GM12878 (cell line): ENCODE data around the gene SPIRE2. TPM values are rescaled to one million over a fixed set of nuclear protein-coding genes. Genes with fewer than 3 reads are reported as not detected.
A peak's percentile ranks its signal among the peaks of the same experiment; 100 is the strongest.

Experiments
- CBX5 ChIP-seq: sonication (generic); IDR thresholded peaks from 2 replicates; pipeline ENCODE4 v1.6.1; 2016; ENCODE audit warnings: low read depth, moderate library complexity, mild to moderate bottlenecking, inconsistent platforms
- DPF2 ChIP-seq: fragments of 450-650 bp; IDR thresholded peaks from 2 replicates; pipeline ENCODE4 v1.6.1; 2017; ENCODE audit warnings: mild to moderate bottlenecking
- IRF4 ChIP-seq: IDR thresholded peaks from 2 replicates; pipeline ENCODE4 v1.6.1; 2011; ENCODE audit warnings: low read depth, low read length
- NFYA ChIP-seq: IDR thresholded peaks from 2 replicates; pipeline ENCODE4 v1.6.1; 2011; ENCODE audit warnings: low read depth, mild to moderate bottlenecking, low read length, improper control_type of control experiment, borderline replicate concordance
- PKNOX1 ChIP-seq: fragments of 450-650 bp; IDR thresholded peaks from 2 replicates; pipeline ENCODE4 v1.6.1; 2016; ENCODE audit warnings: mild to moderate bottlenecking
- SIN3A ChIP-seq: IDR thresholded peaks from 2 replicates; pipeline ENCODE4 v1.6.1; 2012; ENCODE audit warnings: low read depth, low read length, improper control_type of control experiment
- SMC3 ChIP-seq: IDR thresholded peaks from 2 replicates; pipeline ENCODE4 v1.6.1; 2011; ENCODE audit warnings: low read length, improper control_type of control experiment, borderline replicate concordance
- TARDBP ChIP-seq: IDR thresholded peaks from 2 replicates; pipeline ENCODE4 v1.6.1; 2016; ENCODE audit warnings: borderline replicate concordance
- ZNF217 ChIP-seq: fragments of 450-650 bp; IDR thresholded peaks from 2 replicates; pipeline ENCODE4 v1.6.1; 2017; ENCODE audit warnings: antibody characterized with exemption, mild to moderate bottlenecking
- ZNF622 ChIP-seq: fragments of 450-650 bp; IDR thresholded peaks from 2 replicates; pipeline ENCODE4 v1.6.1; 2017; ENCODE audit warnings: mild to moderate bottlenecking, inconsistent platforms
- polyA plus RNA-seq, 11 experiments: library from polyadenylated mRNA; depleted of rRNA in 4 of 11; unstranded in 6 of 11; stranded (reverse) in 5 of 11; fragments of >200 nt; fragmentation: Nextera tagmentation in 4 of 11; fragmentation: Illumina TruSeq in 1 of 11; extraction: Ambion mirVana in 4 of 11; extraction: Trizol in 1 of 11; gene quantifications; 1 replicate in 1 of 11; 2 replicates in 10 of 11; pipeline versions ENCODE4 v1.2.1 to v1.2.3, GENCODE V29; 2011 to 2016; ENCODE audit warnings: inconsistent platforms in 2 of 11, missing spikeins in 2 of 11, low read depth in 1 of 11
- total RNA-seq, 4 experiments: library from RNA; depleted of rRNA in 3 of 4; stranded (reverse); fragments of >200 nt in 3 of 4; fragmentation: Illumina TruSeq in 1 of 4; extraction: Trizol in 1 of 4; gene quantifications; 2 replicates each; pipeline versions ENCODE4 v1.2.1 to v1.2.3, GENCODE V29; 2013 to 2021
- TF ChIP-seq, protein P1 (sequence below): fragments of 450-650 bp; IDR thresholded peaks from 2 replicates; pipeline ENCODE4 v1.6.1; 2017; ENCODE audit warnings: borderline replicate concordance

The SPIRE2 gene
- total and polyA plus RNA-seq, 10 of the 15 experiments (the other 5 are each of a cell fraction or from before 2014, with no cell fraction given): 0.03 to 0.64 (median 0.27) TPM; not detected in 1

GRCh38 chr16:89917773-89918452 lies 89.6 kb downstream of the SPIRE2 start (continued):
- TF ChIP-seq, protein P1, sequence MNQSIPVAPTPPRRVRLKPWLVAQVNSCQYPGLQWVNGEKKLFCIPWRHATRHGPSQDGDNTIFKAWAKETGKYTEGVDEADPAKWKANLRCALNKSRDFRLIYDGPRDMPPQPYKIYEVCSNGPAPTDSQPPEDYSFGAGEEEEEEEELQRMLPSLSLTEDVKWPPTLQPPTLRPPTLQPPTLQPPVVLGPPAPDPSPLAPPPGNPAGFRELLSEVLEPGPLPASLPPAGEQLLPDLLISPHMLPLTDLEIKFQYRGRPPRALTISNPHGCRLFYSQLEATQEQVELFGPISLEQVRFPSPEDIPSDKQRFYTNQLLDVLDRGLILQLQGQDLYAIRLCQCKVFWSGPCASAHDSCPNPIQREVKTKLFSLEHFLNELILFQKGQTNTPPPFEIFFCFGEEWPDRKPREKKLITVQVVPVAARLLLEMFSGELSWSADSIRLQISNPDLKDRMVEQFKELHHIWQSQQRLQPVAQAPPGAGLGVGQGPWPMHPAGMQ: no peak
- TF ChIP-seq SIN3A (no peak), SMC3 (no peak), ZNF622 (no peak), NFYA (no peak), IRF4 (0 out of 2 replicates have a peak, but pooled peaks have one; percentile 34), DPF2 (peak; percentile 82), PKNOX1 (no peak; the same call in 1 of the 2 replicates), CBX5 (no peak), TARDBP (peak; percentile 81), ZNF217 (no peak)
